Small intestine (tissue), 7 donors: Measurements from ENCODE around the gene TMEFF2. TPM values are rescaled to one million over a fixed set of nuclear protein-coding genes. Genes with fewer than 3 reads are reported as not detected.
A peak's percentile ranks its signal among the peaks of the same experiment; 100 is the strongest.

ENCODE experiments used
- DNase-seq, 2 donors: peaks; one replicate each; pipeline versions ENCODE4 v3.0.0 to v3.0.0-alpha.2; 2013
- FAIRE-seq: peaks from 2 replicates; lab custom pipeline; 2012; peaks lifted over from hg19 to GRCh38; lab: Jason Lieb, UNC
- H3K27ac ChIP-seq, 3 donors: one replicate each; pipeline ENCODE4 v1.5.1; 2013; ENCODE audit warnings: low read length in 2 of 3, mild to moderate bottlenecking in 2 of 3, control low read depth in 1 of 3, inconsistent platforms in 1 of 3, low read depth in 1 of 3, moderate library complexity in 1 of 3
- H3K27me3 ChIP-seq, 3 donors: one replicate each; pipeline ENCODE4 v1.6.1; 2013; ENCODE audit warnings: low read length in 3 of 3, inconsistent platforms in 1 of 3; ENCODE audit not compliant: control insufficient read depth in 3 of 3, insufficient read depth in 3 of 3
- H3K36me3 ChIP-seq, 3 donors: one replicate each; pipeline ENCODE4 v1.6.1; 2013; ENCODE audit warnings: low read length in 3 of 3, inconsistent platforms in 1 of 3, low read depth in 1 of 3, mild to moderate bottlenecking in 1 of 3, moderate library complexity in 1 of 3; ENCODE audit not compliant: control insufficient read depth in 3 of 3, insufficient read depth in 2 of 3
- H3K4me1 ChIP-seq, 3 donors: one replicate each; pipeline ENCODE4 v1.6.1; 2013; ENCODE audit warnings: low read length in 2 of 3, inconsistent platforms in 1 of 3, low read depth in 1 of 3, mild to moderate bottlenecking in 1 of 3, moderate library complexity in 1 of 3; ENCODE audit not compliant: control insufficient read depth in 3 of 3, insufficient read depth in 2 of 3
- H3K4me3 ChIP-seq, 3 donors: one replicate each; pipeline ENCODE4 v1.5.1; 2013; ENCODE audit warnings: low read length in 3 of 3, control low read depth in 1 of 3, inconsistent platforms in 1 of 3, low read depth in 1 of 3, mild to moderate bottlenecking in 1 of 3, moderate library complexity in 1 of 3
- H3K9me3 ChIP-seq, 2 donors: one replicate each; pipeline ENCODE4 v1.6.1; 2013; ENCODE audit warnings: low read depth in 1 of 2, low read length in 1 of 2; ENCODE audit not compliant: control insufficient read depth in 2 of 2, insufficient read depth in 1 of 2
- WGBS, 3 donors: extraction: QIAGEN DNeasy Blood & Tissue Kit; methylation state at CpG; one replicate each; pipeline ENCODE4 v1.1.7; 2013; 5-methylcytosine and 5-hydroxymethylcytosine counted together
- polyA plus RNA-seq, 4 donors: library from polyadenylated mRNA; stranded (reverse) in 3 of 4; unstranded in 1 of 4; fragments of 200-250 nt in 3 of 4; fragments of 120-200 nt in 1 of 4; gene quantifications; one replicate each; pipeline versions ENCODE4 v1.2.1 to v1.2.3, GENCODE V29; 2013
- donor health status: healthy with polysubstance abuse.
- donor health status: control.
- donor health status: control.
- donor health status: Bipolar disorder and iron deficiency.
- donor health status: healthy.

The TMEFF2 gene
- polyA plus RNA-seq, 4 donors, result 0.34 to 2.0 TPM; not detected in 2

DNA sequence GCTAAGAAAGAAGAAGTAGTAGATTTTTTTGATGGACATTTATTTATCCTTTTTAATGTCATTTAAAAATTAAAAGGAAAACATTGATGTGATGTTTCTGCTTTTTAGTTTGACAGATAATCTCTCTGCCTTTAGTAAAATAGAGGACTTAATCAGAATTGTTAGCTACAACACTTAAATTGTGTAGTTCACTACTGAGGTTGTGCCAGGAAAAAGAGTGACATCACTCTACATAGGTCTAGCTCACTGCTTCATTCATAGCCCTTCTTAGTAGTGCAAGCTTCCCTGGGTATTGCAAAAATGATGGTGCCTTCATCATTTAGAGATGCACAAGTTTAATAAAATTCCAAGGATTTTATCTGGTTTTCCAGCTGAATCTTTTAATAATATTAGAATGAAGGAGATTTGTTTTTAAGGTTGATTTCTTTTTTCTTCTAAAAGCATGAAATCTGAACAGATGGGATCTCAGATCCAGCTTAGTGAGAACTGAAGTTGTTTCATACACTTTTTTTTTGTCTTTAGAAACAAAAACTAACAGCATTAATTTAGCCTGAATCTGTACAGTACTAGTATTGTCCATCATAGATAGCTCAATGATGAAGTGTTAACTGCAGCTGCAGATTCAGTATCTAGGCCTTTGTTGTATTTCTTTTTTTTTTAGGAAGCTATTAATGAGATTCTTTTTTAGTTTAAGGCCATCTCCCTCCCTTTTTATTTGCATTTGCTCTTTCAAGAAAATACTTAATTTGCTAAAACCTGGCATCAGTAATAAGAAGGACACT is 20.6 kb upstream of the TMEFF2 start:
- no peak overlapping the region for H3K27ac ChIP-seq
- FAIRE-seq (no peak), DNase-seq (no peak)
- no peaks in the 10 kb centered on the region for H3K27me3 ChIP-seq
- no peak overlapping the region for H3K4me3 ChIP-seq
- no peaks in the 10 kb centered on the region for H3K9me3 ChIP-seq
- H3K4me1 ChIP-seq, result no peaks in the 10 kb centered on the region
- H3K36me3 ChIP-seq, result no peaks in the 10 kb centered on the region

DNA sequence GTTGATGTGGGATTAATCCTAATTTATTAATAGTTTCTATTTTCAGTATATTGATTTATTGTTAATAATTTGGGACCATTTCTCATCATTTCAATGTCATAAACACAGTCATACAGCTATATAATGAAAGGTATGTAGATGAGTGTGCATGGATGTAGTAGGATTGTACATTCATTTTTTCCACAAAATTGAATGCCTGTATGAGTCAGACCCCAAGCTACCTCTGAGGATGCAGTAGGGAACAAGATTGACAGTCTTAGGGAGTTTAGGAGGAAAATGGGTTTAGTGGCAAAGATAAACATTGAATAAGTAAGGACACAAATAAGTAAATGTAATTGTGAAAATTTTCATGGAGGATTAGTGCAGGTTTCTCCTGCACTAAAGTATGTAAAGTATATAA is 14.1 kb upstream of the TMEFF2 start:
- DNase-seq (no peak), FAIRE-seq (no peak)
- Histone ChIP-seq H3K9me3 (no peaks in the 10 kb centered on the region), H3K27me3 (no peaks in the 10 kb centered on the region), H3K4me1 (no peaks in the 10 kb centered on the region), H3K4me3 (no peak overlapping the region), H3K36me3 (no peaks in the 10 kb centered on the region), H3K27ac (no peak overlapping the region)

DNA sequence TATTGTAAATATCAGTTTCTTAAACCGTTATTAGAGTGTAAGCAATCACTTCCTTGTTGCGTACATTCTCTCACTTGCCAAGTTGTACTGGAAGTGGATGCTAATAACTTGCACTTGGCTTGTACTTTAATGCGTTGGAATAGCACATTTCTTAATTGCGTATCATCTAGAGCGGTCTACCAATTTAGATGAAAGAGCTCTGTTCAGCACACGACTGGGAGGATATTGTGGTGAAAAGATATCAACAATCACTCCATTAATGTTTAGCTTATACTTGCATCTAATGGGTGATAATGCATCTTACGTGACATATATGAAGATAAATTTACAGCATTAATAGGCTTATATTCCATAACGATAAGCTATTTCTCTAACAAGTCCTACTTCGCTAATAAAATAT is 11.7 kb upstream of the TMEFF2 start:
- DNase-seq (no peak), FAIRE-seq (no peak)
- Histone ChIP-seq H3K4me3 (no peak overlapping the region), H3K4me1 (no peaks in the 10 kb centered on the region), H3K27me3 (no peaks in the 10 kb centered on the region), H3K36me3 (no peaks in the 10 kb centered on the region), H3K9me3 (no peaks in the 10 kb centered on the region), H3K27ac (no peak overlapping the region)
- 76 to 79% (median 76%) methylated on average over 9 of the region's 9 CpGs for WGBS, 3 donors

DNA sequence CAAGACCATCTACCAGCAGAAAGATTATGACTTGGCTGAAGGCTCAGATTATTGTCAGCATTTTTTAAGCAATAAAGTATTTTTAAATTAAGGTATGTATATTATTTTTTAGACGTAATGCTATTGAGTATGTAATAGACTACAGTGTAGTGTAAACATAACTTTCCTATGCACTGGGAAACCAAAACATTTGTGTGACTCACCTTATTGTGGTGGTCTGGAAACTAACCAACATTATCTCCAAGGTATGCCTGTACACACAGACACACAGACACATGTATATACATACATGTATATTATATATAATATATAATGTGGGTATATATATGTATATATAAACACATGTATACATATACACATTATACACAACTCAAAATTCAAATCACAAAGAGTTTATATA is 9.1 kb upstream of the TMEFF2 start:
- Histone ChIP-seq H3K4me1 (no peaks in the 10 kb centered on the region), H3K27me3 (no peaks in the 10 kb centered on the region), H3K27ac (no peak overlapping the region), H3K9me3 (no peaks in the 10 kb centered on the region), H3K36me3 (no peaks in the 10 kb centered on the region), H3K4me3 (no peak overlapping the region)
- FAIRE-seq (no peak), DNase-seq (no peak)
- WGBS, 3 donors, result 78 to 84% (median 82%) methylated on average over 1 of the region's 1 CpG

DNA sequence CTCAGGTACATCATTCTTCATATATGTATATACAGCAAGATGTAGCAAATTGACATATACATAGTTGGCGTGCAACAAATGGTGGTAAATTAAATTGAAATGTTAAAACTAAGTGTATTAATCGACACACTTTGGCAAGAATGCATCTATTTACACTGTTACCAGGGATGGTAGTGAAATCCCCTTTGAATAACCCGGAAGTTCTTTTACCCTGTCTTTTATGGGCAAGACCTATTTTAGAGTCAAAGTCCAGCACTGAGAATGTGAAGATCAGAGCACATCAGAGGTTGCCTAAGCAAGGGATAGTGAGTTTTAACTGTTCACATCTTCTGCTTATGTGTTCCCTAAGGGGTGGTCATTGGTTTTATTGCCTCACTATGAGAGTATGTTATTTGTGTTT is 7.6 kb upstream of the TMEFF2 start:
- H3K27ac ChIP-seq, result no peak overlapping the region
- 74 to 86% (median 80%) methylated on average over 3 of the region's 3 CpGs for WGBS, 3 donors
- no peak for FAIRE-seq
- DNase-seq, result no peak
- H3K36me3 ChIP-seq, result no peaks in the 10 kb centered on the region
- H3K27me3 ChIP-seq, result peaks cover 0 to 5% (median 0%) of the 10 kb centered on the region in 3 donors
- no peaks in the 10 kb centered on the region for H3K4me1 ChIP-seq
- H3K4me3 ChIP-seq, result no peak overlapping the region
- H3K9me3 ChIP-seq, result no peaks in the 10 kb centered on the region

DNA sequence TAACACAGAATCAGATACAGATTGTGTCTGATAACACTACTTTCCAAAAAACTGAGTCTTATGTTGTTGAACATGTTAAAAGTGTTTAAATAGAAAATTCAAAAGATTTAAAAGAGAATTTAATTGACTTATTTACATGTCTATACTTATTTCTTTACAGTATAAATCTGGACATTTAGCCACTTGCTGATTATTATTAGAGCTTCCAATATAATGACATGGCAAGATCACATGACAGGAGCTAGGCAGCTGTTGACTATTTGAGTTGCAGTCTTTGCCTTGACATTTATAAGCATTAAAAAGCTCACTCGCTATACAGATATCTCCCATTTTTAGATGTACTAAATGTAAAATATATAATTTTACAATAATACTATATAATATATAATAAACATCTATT is 6.4 kb upstream of the TMEFF2 start:
- DNase-seq (no peak), FAIRE-seq (peak; percentile 30)
- Histone ChIP-seq H3K36me3 (no peaks in the 10 kb centered on the region), H3K27me3 (peaks cover 0 to 17% (median 5%) of the 10 kb centered on the region in 3 donors), H3K4me3 (no peak overlapping the region), H3K27ac (no peak overlapping the region), H3K9me3 (no peaks in the 10 kb centered on the region), H3K4me1 (no peaks in the 10 kb centered on the region)
- WGBS, 3 donors, result 87 to 97% (median 96%) methylated on average over 1 of the region's 1 CpG

DNA sequence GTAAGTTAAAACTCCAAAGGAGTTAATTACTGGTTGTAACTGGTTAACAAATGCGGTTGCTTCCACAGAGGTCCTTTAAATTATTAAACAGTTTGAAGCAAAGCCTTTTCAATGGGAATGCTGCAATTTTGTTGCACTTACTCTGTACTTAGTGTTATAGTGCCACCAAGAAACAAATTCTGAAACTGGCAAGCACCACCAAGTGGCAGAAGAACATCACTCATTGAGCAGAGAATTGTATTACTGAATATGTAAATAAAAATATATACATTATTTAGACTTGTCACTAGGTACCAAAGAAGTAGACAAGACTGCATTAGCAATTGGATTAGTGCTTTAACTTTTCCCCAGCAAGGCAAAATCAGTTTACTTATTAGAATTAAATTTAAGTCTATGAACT is 2.6 kb upstream of the TMEFF2 start:
- Histone ChIP-seq H3K4me1 (peaks cover 0 to 7% (median 2%) of the 10 kb centered on the region in 3 donors), H3K36me3 (no peaks in the 10 kb centered on the region), H3K27me3 (peaks cover 3 to 51% (median 33%) of the 10 kb centered on the region in 3 donors), H3K27ac (no peak overlapping the region), H3K9me3 (peaks cover 0 to 1% of the 10 kb centered on the region in 2 donors), H3K4me3 (no peak overlapping the region)
- FAIRE-seq (no peak), DNase-seq (no peak)
- WGBS, 3 donors, result 47 to 65% (median 54%) methylated on average over 1 of the region's 1 CpG

DNA sequence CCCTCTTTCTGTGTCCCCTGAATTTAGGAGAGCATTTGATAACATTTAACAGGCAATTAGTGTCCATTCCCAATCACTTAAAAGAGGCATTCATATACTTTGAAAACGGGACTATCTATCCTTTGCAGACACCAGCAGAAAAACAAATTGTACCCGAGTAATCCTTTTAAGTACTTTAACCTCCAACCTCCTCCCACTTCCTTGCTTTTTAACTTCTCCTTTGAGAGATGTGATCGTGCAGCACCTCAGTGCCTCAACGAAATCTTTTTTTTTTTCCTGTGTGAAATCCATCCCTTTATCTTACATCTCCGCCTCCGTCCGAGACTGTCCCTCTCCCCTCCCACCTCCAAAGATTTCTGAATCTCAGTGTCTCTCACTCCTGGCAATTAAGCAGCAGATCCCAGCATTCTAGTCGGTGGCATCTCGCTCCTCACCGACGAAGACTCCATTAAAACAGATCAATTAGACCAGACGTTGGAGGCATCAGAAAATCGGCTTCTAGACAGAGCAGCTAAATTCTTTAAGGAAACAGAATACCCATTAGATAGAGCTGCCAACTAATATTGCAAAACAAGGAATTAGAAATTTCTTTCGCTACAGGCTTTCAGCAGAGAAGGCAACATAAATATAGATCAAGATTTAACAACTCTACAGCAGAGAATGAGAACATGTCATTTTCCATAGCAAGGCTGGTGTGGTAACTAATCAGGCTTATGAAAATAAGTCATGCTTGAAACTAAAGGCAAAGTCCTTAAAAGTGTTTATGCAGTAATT is 1.9 kb upstream of the TMEFF2 start:
- FAIRE-seq (no peak), DNase-seq (peak in 1 of 2 donors; percentile 6)
- H3K36me3 ChIP-seq, result no peaks in the 10 kb centered on the region
- H3K9me3 ChIP-seq, result peaks cover 0 to 1% of the 10 kb centered on the region in 2 donors
- H3K4me3 ChIP-seq, result peak overlapping the region in 1 of 3 donors; percentile 39
- peaks cover 0 to 7% (median 2%) of the 10 kb centered on the region in 3 donors for H3K4me1 ChIP-seq
- WGBS, 3 donors, result 10 to 16% (median 14%) methylated on average over 14 of the region's 14 CpGs
- H3K27me3 ChIP-seq, result peaks cover 3 to 54% (median 33%) of the 10 kb centered on the region in 3 donors
- no peak overlapping the region for H3K27ac ChIP-seq
